ENCODE results near the gene ZNF367.

ZNF367 gene

GRCh38 chr9:96420468-96421219 is 2.5 kb upstream of the ZNF367 start:
- Histone ChIP-seq H3K27ac (ENCODE audit: poor library complexity, severe bottlenecking) (peak overlapping the region; percentile 91), H3K27me3 (ENCODE audit: insufficient read depth, poor library complexity, severe bottlenecking) (no peaks in the 10 kb centered on the region), H3K4me3 (ENCODE audit: severe bottlenecking) (no peak overlapping the region), H3K36me3 (ENCODE audit: low read depth) (peaks cover 9% of the 10 kb centered on the region; the same call in 1 of the 2 replicates), H3K4me1 (ENCODE audit: insufficient read depth, poor library complexity, severe bottlenecking) (peaks cover 26% of the 10 kb centered on the region), H3K9me3 (ENCODE audit: severe bottlenecking) (no peaks in the 10 kb centered on the region)
- ATAC-seq (ENCODE audit: low read depth) (peak; percentile 61), DNase-seq (ENCODE audit: low spot score) (peak; percentile 79)
- TF ChIP-seq, protein P1, sequence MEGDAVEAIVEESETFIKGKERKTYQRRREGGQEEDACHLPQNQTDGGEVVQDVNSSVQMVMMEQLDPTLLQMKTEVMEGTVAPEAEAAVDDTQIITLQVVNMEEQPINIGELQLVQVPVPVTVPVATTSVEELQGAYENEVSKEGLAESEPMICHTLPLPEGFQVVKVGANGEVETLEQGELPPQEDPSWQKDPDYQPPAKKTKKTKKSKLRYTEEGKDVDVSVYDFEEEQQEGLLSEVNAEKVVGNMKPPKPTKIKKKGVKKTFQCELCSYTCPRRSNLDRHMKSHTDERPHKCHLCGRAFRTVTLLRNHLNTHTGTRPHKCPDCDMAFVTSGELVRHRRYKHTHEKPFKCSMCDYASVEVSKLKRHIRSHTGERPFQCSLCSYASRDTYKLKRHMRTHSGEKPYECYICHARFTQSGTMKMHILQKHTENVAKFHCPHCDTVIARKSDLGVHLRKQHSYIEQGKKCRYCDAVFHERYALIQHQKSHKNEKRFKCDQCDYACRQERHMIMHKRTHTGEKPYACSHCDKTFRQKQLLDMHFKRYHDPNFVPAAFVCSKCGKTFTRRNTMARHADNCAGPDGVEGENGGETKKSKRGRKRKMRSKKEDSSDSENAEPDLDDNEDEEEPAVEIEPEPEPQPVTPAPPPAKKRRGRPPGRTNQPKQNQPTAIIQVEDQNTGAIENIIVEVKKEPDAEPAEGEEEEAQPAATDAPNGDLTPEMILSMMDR (IDR thresholded peaks at IDR 0.05; ENCODE audit: poor library complexity, severe bottlenecking) = no peak

GRCh38 chr9:96419691-96419969 is 1.5 kb upstream of the ZNF367 start:
- no peaks in the 10 kb centered on the region for H3K9me3 ChIP-seq (ENCODE audit: severe bottlenecking)
- TF ChIP-seq, protein P1 (IDR thresholded peaks at IDR 0.05; ENCODE audit: poor library complexity, severe bottlenecking) = no peak
- peak overlapping the region; percentile 91 for H3K27ac ChIP-seq (ENCODE audit: poor library complexity, severe bottlenecking)
- H3K4me3 ChIP-seq (ENCODE audit: severe bottlenecking) = peak overlapping the region; percentile 79
- H3K27me3 ChIP-seq (ENCODE audit: insufficient read depth, poor library complexity, severe bottlenecking) = no peaks in the 10 kb centered on the region
- H3K36me3 ChIP-seq (ENCODE audit: low read depth) = peaks cover 9% of the 10 kb centered on the region; the same call in 1 of the 2 replicates
- ATAC-seq (ENCODE audit: low read depth) (no peak), DNase-seq (ENCODE audit: low spot score) (no peak)
- H3K4me1 ChIP-seq (ENCODE audit: insufficient read depth, poor library complexity, severe bottlenecking) = peaks cover 26% of the 10 kb centered on the region

- TF ChIP-seq, protein P1 (IDR thresholded peaks at IDR 0.05; ENCODE audit: poor library complexity, severe bottlenecking) = no peak
- peak; percentile 37 for ATAC-seq (ENCODE audit: low read depth)
- peak overlapping the region; percentile 91 for H3K27ac ChIP-seq (ENCODE audit: poor library complexity, severe bottlenecking)
- H3K4me3 ChIP-seq (ENCODE audit: severe bottlenecking) = peak overlapping the region; percentile 79
- no peaks in the 10 kb centered on the region for H3K27me3 ChIP-seq (ENCODE audit: insufficient read depth, poor library complexity, severe bottlenecking)
- H3K36me3 ChIP-seq (ENCODE audit: low read depth) = peaks cover 15% of the 10 kb centered on the region
- H3K4me1 ChIP-seq (ENCODE audit: insufficient read depth, poor library complexity, severe bottlenecking) = peaks cover 26% of the 10 kb centered on the region
- H3K9me3 ChIP-seq (ENCODE audit: severe bottlenecking) = no peaks in the 10 kb centered on the region
- DNase-seq (ENCODE audit: low spot score) = no peak
Measured at GRCh38 chr9:96418920-96419690, 935 bp upstream of the ZNF367 start.

DNA sequence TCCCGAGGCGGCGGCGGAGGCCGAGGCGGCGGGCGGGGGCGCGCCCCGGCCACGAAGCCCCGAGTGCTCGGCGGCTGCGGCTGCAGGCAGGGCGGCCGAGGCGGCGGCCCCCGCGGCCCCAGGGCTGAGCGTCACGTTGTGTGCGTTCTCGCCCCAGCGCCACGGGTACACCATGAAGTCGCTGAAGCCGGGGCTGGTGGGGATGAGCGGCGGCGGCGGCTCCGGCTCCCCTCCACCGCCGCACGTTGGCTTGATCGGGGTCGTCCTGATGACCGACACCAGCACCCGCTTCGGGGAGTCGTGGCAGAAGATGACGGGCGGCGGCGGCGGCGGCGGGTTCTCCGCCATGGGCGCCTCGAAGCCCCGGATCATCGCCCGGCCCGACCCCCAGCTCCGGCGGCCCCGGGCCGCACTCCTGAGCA is 498 bp downstream of the ZNF367 start:
- Histone ChIP-seq H3K36me3 (ENCODE audit: low read depth) (peaks cover 22% of the 10 kb centered on the region), H3K4me1 (ENCODE audit: insufficient read depth, poor library complexity, severe bottlenecking) (peaks cover 18% of the 10 kb centered on the region), H3K27ac (ENCODE audit: poor library complexity, severe bottlenecking) (peak overlapping the region; percentile 91), H3K27me3 (ENCODE audit: insufficient read depth, poor library complexity, severe bottlenecking) (no peaks in the 10 kb centered on the region), H3K4me3 (ENCODE audit: severe bottlenecking) (peak overlapping the region; percentile 79), H3K9me3 (ENCODE audit: severe bottlenecking) (no peaks in the 10 kb centered on the region)
- ATAC-seq (ENCODE audit: low read depth) (no peak), DNase-seq (ENCODE audit: low spot score) (no peak)
- TF ChIP-seq, protein P1 (IDR thresholded peaks at IDR 0.05; ENCODE audit: poor library complexity, severe bottlenecking) = no peak

All from RWPE2 (cell line).